Muscle of leg (tissue), 11 donors: ENCODE measurements around the gene PITPNC1. TPM values are rescaled to one million over a fixed set of nuclear protein-coding genes. Genes with fewer than 3 reads are reported as not detected.
A peak's percentile ranks its signal among the peaks of the same experiment; 100 is the strongest.
"Not testable (repeated sequence)": the region's sequence is repeated elsewhere in the genome, so short reads cannot be mapped to it uniquely, and the experiment has no call there.

Experiments
- DNase-seq: peaks from one replicate; pipeline ENCODE4 v3.0.0; 2013
- H3K27ac ChIP-seq: one replicate; pipeline ENCODE4 v1.5.1; 2013; ENCODE audit warnings: mild to moderate bottlenecking, low read length, control low read depth
- H3K27me3 ChIP-seq: one replicate; pipeline ENCODE4 v1.6.1; 2013; ENCODE audit warnings: low read length; ENCODE audit not compliant: control insufficient read depth, insufficient read depth
- H3K36me3 ChIP-seq: one replicate; pipeline ENCODE4 v1.6.1; 2013; ENCODE audit warnings: low read length; ENCODE audit not compliant: control insufficient read depth, insufficient read depth
- H3K4me1 ChIP-seq: one replicate; pipeline ENCODE4 v1.6.1; 2013; ENCODE audit warnings: low read length; ENCODE audit not compliant: control insufficient read depth, insufficient read depth
- H3K4me3 ChIP-seq: one replicate; pipeline ENCODE4 v1.5.1; 2013; ENCODE audit warnings: low read length, control low read depth
- H3K9me3 ChIP-seq: replicated peaks from 2 replicates; pipeline ENCODE4 v1.6.1; 2013; ENCODE audit warnings: low read depth, low read length; ENCODE audit not compliant: control insufficient read depth
- WGBS: methylation state at CpG from one replicate; pipeline ENCODE4 v1.1.5; 2013; ENCODE audit warnings: missing lambda C conversion rate; ENCODE audit not compliant: insufficient coverage; 5-methylcytosine and 5-hydroxymethylcytosine counted together
- polyA plus RNA-seq, 8 donors: library from polyadenylated mRNA; unstranded; fragments of 120-200 nt; gene quantifications; one replicate each; pipeline versions ENCODE4 v1.2.1 to v1.2.3, GENCODE V29; 2013; ENCODE audit warnings: inconsistent platforms in 1 of 8, low replicate concordance in 1 of 8; ENCODE audit not compliant: insufficient read length in 8 of 8, insufficient read depth in 1 of 8
- total RNA-seq: library from RNA; stranded (reverse); fragments of 120-200 nt; gene quantifications from one replicate; pipeline ENCODE4 v1.2.4, GENCODE V29; 2013

The PITPNC1 gene
- total and polyA plus RNA-seq, 9 donors = 8.6 to 11.9 (median 10.0) TPM

DNA sequence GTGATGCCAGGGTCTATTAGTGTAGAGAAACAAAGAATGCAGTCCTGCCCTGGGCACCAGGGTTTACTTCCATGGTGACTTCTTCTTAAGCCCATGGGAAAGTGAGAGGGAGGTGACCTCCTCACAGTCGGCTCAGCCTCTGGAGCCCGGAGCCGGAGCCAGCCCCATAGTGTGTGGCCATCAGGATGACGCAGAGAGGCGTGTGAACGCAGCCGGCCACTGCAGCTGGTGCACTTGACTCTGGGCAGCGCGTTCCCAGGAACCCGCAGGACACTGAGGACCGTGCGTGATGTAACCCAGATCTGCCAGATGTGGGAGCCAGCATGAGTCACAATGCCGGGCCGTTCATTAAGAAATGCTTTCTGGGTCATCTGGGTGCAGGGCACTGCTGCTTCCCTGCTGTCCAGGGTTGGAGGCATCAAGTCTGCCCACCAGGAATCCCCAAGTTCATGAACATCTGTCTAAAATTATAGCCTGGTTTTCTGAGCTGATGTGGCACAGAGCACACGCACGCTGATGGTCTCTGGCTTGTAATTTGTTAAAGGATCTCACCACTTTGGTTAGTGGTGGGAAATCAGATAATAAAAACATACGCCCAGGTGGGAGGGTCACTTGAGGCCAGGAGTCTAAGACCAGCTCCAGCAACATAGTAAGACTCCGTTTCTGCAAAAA lies 114.1 kb downstream of the PITPNC1 start:
- peaks cover 38% of the 10 kb centered on the region for H3K4me1 ChIP-seq
- WGBS = 19% methylated on average over 17 of the region's 18 CpGs
- H3K27ac ChIP-seq = peak overlapping the region; percentile 47
- peak; percentile 88 for DNase-seq
- no peaks in the 10 kb centered on the region for H3K9me3 ChIP-seq
- no peaks in the 10 kb centered on the region for H3K36me3 ChIP-seq
- H3K27me3 ChIP-seq = peaks cover 4% of the 10 kb centered on the region
- no peak overlapping the region for H3K4me3 ChIP-seq

DNA sequence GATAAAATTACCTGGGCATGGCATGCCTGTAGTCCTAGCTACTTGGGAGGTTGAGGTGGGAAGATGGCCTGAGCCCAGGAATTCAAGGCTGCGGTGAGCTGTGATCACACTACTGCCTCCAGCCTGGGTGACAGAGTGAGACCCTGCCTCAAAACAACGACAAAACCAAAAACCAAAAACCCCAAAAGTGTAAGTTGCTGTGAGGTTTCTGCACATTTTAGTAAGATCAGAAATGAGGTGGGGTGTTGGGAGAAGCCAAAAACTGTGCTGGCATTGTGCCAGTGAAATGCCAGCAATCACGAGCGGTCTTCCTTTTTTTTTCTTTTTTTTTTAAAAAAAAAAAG lies 114.6 kb downstream of the PITPNC1 start:
- Histone ChIP-seq H3K9me3 (no peaks in the 10 kb centered on the region), H3K4me1 (peaks cover 38% of the 10 kb centered on the region), H3K36me3 (no peaks in the 10 kb centered on the region), H3K4me3 (no peak overlapping the region), H3K27ac (no peak overlapping the region), H3K27me3 (peaks cover 4% of the 10 kb centered on the region)
- WGBS = no CpG with 5 or more reads among the region's 4 CpGs
- DNase-seq = no peak

DNA sequence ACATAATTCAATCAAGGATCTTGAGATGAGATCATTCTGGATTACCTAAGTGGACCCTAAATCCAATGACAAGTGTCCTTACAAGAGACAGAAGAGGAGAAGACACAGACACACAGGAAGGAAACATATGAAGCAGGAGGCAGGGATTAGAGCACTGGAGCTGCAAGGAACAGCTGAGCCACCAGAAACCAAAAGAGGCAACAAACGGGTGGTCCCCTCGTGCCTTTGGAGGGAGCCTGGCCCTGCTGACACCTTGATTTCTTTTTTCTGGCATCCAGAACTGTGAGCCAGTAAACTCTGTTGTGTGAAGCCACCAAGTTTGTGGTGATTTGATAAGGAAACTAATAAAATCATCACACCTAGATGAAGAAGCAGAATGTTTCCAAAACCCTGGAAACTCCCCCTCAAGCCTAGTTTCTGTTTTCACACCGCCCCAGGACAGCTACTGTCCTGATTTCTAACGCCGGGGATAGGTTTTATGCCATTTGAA lies 115.2 kb downstream of the PITPNC1 start:
- Histone ChIP-seq H3K9me3 (no peaks in the 10 kb centered on the region), H3K27me3 (peaks cover 4% of the 10 kb centered on the region), H3K4me3 (no peak overlapping the region), H3K4me1 (peaks cover 38% of the 10 kb centered on the region), H3K27ac (no peak overlapping the region), H3K36me3 (no peaks in the 10 kb centered on the region)
- WGBS = 31% methylated on average over 2 of the region's 5 CpGs
- DNase-seq = no peak

DNA sequence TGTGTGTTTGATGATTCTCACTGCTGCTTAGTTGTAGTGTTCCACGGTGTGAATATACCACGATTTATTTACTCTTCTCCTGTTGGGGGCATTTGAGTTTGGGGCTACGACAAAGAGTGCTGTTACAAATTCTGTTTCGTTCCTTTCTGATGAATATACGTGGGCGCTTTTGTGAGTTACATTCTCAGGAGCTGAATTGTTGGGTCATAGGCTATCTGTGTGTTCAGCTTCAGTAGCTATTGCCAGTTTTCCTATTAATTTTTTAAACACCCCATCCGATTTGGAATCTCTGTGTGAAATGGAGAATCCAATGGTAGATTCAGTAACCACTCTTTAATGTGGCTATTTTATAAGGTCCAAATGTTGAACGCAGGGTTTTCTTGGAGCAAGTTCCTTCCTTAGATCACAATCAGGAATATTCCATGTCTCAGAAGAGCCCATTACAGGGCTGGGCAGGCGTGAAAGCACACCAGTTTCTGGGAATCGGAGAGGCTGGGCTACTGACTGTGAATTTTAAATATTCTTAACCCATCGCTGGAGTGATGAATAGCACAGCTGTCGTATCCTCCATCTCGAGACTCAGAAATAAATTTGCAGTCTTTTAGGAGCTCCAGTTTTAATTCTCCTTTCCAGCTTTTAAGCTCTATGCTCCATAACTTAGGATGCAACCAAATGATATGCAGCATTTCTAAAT lies 115.9 kb downstream of the PITPNC1 start:
- WGBS = 17% methylated on average over 2 of the region's 13 CpGs
- Histone ChIP-seq H3K36me3 (no peaks in the 10 kb centered on the region), H3K9me3 (no peaks in the 10 kb centered on the region), H3K4me1 (peaks cover 33% of the 10 kb centered on the region), H3K27ac (peak overlapping the region; percentile 20), H3K27me3 (peaks cover 4% of the 10 kb centered on the region), H3K4me3 (no peak overlapping the region)
- peak; percentile 53 for DNase-seq

DNA sequence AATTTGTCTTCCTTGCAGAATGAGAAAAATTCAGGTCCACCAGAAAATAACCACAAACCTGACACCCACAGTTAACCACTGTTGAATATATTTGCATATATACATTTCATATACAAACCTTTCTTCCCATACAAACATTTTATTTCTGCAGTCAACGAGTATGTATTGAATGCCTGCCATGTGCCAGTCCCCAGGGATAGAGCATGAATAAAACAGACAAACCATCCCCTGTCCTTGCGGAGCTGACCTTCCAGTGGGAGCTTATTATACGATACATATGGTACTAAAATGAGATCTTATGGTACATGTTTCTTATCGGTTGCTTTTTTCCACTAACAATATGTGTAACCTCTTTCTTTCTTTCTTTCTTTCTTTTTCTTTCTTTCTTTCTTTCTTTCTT lies 116.7 kb downstream of the PITPNC1 start:
- peaks cover 4% of the 10 kb centered on the region for H3K27me3 ChIP-seq

DNA sequence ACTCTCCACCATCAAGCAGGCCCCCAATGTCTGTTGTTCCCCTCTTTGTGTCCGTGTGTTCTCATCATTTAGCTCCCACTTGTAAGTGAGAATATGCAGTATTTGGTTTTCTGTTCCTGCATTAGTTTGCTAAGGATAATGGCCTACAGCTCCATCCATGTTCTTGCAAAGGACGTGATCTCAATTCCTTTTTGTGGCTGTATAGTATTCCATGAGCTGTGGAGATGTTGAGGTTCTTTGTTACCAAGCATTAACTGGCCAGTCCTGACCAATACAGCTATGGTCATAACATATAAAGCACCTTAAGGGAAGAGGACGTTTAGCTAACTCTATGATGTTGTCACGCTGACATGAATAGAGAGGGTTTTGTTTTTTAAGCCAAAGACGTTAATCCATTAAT lies 118.5 kb downstream of the PITPNC1 start:
- DNase-seq, H3K4me3 ChIP-seq, H3K36me3 ChIP-seq, H3K27me3 ChIP-seq, H3K27ac ChIP-seq, H3K9me3 ChIP-seq: not testable (repeated sequence)
- 100% methylated on average over 2 of the region's 5 CpGs for WGBS
- peaks cover 27% of the 10 kb centered on the region for H3K4me1 ChIP-seq

More for the DNA sequence above, 116.7 kb downstream of the PITPNC1 start:
- peaks cover 30% of the 10 kb centered on the region for H3K4me1 ChIP-seq
- H3K27ac ChIP-seq = no peak overlapping the region
- no peak overlapping the region for H3K4me3 ChIP-seq
- no peaks in the 10 kb centered on the region for H3K9me3 ChIP-seq
- DNase-seq = no peak
- WGBS = no CpG with 5 or more reads among the region's 4 CpGs
- no peaks in the 10 kb centered on the region for H3K36me3 ChIP-seq

DNA sequence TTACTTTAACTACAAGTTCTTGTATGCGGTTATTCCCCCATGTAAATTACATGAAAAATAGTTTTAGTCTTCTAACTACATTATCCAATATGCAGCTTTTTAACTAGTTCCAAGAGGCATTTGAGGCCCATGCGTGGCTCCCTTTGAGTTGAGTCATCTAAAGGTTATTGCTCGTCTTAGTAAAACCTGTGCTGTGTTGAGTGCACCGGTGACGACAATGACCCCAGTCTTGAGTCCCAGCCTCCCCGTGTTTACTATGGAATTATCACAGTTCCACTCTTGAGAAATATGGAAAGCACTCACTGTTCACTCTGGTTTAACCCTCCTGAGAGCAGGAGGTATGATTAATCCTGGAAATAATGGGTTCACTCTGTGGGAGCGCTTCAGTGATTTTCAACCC lies 119.2 kb downstream of the PITPNC1 start:
- Histone ChIP-seq H3K4me1 (peaks cover 20% of the 10 kb centered on the region), H3K9me3 (no peaks in the 10 kb centered on the region), H3K36me3 (no peaks in the 10 kb centered on the region), H3K27me3 (peaks cover under 1% of the 10 kb centered on the region), H3K4me3 (no peak overlapping the region), H3K27ac (no peak overlapping the region)
- WGBS = 70% methylated on average over 2 of the region's 7 CpGs
- no peak for DNase-seq

DNA sequence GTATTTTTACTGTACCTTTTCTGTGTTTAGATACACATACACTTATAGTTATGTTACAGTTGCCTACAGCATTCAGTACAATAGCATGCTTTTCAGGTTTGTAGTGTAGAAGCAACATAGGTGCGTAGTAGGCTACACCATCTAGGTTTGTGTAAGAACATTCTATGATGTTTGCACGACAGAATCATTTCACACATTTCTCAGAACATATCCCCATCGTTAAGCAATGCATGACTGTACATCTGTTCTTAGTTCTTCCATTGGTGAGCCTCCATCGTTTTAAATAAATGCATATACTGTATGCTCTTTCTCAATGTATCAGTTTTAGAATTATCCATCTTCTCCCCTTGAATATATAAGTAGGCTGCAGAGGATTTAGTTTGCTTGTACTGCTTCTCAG lies 122.6 kb downstream of the PITPNC1 start:
- no CpG with 5 or more reads among the region's 4 CpGs for WGBS
- Histone ChIP-seq H3K4me3 (no peak overlapping the region), H3K4me1 (no peaks in the 10 kb centered on the region), H3K36me3 (no peaks in the 10 kb centered on the region), H3K27me3 (no peaks in the 10 kb centered on the region), H3K9me3 (no peaks in the 10 kb centered on the region), H3K27ac (no peak overlapping the region)
- DNase-seq = no peak

DNA sequence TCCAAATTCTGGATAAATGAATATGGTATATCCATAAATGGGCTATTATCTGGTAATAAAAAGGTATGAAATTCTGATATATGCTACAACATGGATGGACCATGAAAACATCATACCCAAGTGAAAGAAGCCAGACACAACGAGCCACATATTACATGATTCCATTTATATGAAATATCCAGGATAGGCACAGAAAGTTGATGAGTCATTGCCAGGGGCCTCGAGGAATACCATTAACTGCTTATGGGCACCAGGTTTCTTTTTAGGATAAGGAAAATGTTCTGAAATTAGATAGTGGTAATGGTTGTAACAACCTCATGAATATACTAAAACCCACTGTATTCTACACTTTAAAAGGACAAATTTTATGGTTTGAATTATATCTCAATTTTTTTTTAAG lies 123.2 kb downstream of the PITPNC1 start:
- Histone ChIP-seq H3K4me1 (no peaks in the 10 kb centered on the region), H3K27ac (no peak overlapping the region), H3K4me3 (no peak overlapping the region), H3K9me3 (no peaks in the 10 kb centered on the region), H3K36me3 (no peaks in the 10 kb centered on the region), H3K27me3 (no peaks in the 10 kb centered on the region)
- WGBS = no CpG with 5 or more reads among the region's 2 CpGs
- DNase-seq = no peak

DNA sequence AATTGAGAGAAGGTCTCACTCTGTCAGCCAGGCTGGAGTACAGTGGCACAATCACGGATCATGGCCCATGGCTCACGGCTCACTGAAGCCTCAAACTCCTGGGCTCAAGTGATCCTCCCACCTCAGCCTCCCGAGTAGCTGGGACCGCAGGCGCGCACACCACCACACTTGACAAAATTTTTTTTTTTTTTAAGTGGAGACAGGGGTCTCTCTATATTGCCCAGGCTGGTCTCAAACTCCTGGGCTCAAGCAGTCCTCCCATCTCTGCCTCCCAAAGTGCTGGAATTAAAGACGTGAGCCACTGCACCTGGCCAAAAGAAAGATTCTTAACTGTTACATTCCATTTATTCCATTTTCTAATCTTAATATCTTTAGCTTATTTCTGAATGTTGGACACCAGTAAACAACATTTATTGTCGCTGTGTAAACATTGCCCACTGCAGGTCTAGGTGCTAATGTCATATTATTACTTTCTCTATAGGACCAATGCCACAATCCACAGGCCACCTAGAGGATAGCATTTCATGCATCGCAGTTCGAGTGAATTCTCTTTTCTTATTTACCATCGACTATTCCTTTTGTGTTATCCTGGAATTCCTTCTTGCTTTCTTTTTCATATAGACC lies 123.7 kb downstream of the PITPNC1 start:
- no peaks in the 10 kb centered on the region for H3K4me1 ChIP-seq
- no peaks in the 10 kb centered on the region for H3K36me3 ChIP-seq
- no peak overlapping the region for H3K27ac ChIP-seq
- no peak overlapping the region for H3K4me3 ChIP-seq
- no peaks in the 10 kb centered on the region for H3K9me3 ChIP-seq
- no peak for DNase-seq
- WGBS = 97% methylated on average over 4 of the region's 11 CpGs
- H3K27me3 ChIP-seq = no peaks in the 10 kb centered on the region
